Caco-2 (cell line): ENCODE data around the gene SLC6A5. TPM values are rescaled to one million over a fixed set of nuclear protein-coding genes. Genes with fewer than 3 reads are reported as not detected.

ENCODE experiments used
- BruUV-seq: library from RNA; stranded (reverse); fragments of 400-500 nt; replicated peaks from 2 replicates; lab custom pipeline; 2021; lab: Mats Ljungman, UMichigan
- CTCF ChIA-PET: fragments of 300-600 bp; sonication (Branson Sonifier 250); formaldehyde crosslinking; loops from one replicate; lab custom pipeline; 2022; ENCODE audit warnings: antibody characterized with exemption; lab: Charles Lee
- POLR2A ChIA-PET: fragments of 300-600 bp; sonication (Branson Sonifier 250); formaldehyde crosslinking; loops from one replicate; lab custom pipeline; 2022; ENCODE audit warnings: antibody characterized with exemption; lab: Charles Lee
- DNase-seq, 2 experiments: peaks; one replicate each; pipeline versions ENCODE4 v3.0.0 to v3.0.0-alpha.2; 2020 to 2022
- H3K27me3 ChIP-seq: replicated peaks from 2 replicates; pipeline ENCODE4 v1.6.0; 2011; ENCODE audit warnings: low read length; ENCODE audit not compliant: control insufficient read depth, insufficient read depth
- H3K36me3 ChIP-seq: 2 replicates; pipeline ENCODE4 v1.5.1; 2011; ENCODE audit warnings: low read length; ENCODE audit not compliant: control insufficient read depth, insufficient read depth
- H3K4me1 ChIP-seq: fragments of 250-450 bp; sonication (Bioruptor Pico); 2 replicates; pipeline ENCODE4 v1.5.1; 2020; ENCODE audit warnings: mild to moderate bottlenecking
- H3K4me3 ChIP-seq: 2 replicates; pipeline ENCODE4 v1.5.1; 2011; ENCODE audit warnings: low read depth, mild to moderate bottlenecking, control low read depth, low read length
- H3K9me3 ChIP-seq: fragments of 250-450 bp; sonication (Bioruptor Pico); 2 replicates; pipeline ENCODE4 v1.5.1; 2020; ENCODE audit warnings: mild to moderate bottlenecking, moderate library complexity
- H3K27ac Mint-ChIP-seq: one replicate; pipeline ENCODE4 v1.8.0; 2022; ENCODE audit warnings: mixed read lengths; ENCODE audit not compliant: unreplicated experiment
- H3K27me3 Mint-ChIP-seq: one replicate; pipeline ENCODE4 v1.8.0; 2022; ENCODE audit warnings: mixed read lengths; ENCODE audit not compliant: insufficient read depth, unreplicated experiment
- H3K36me3 Mint-ChIP-seq: one replicate; pipeline ENCODE4 v1.8.0; 2022; ENCODE audit warnings: mild to moderate bottlenecking, mixed read lengths; ENCODE audit not compliant: insufficient read depth, unreplicated experiment
- H3K4me1 Mint-ChIP-seq: one replicate; pipeline ENCODE4 v1.8.0; 2022; ENCODE audit warnings: low read depth, mixed read lengths; ENCODE audit not compliant: unreplicated experiment
- H3K4me3 Mint-ChIP-seq: one replicate; pipeline ENCODE4 v1.8.0; 2022; ENCODE audit warnings: mild to moderate bottlenecking, moderate library complexity, mixed read lengths; ENCODE audit not compliant: unreplicated experiment
- H3K9me3 Mint-ChIP-seq: one replicate; pipeline ENCODE4 v1.8.0; 2022; ENCODE audit warnings: mixed read lengths; ENCODE audit not compliant: unreplicated experiment
- CTCF ChIP-seq, 2 experiments: fragments of 200-600 bp in 1 of 2; IDR thresholded peaks; 1 replicate in 1 of 2; 2 replicates in 1 of 2; pipeline versions ENCODE4 v1.5.1 to v1.8.0; 2011 to 2022; ENCODE audit warnings: antibody characterized with exemption in 1 of 2, control low read depth in 1 of 2, inconsistent platforms in 1 of 2, low read depth in 1 of 2, low read length in 1 of 2, mild to moderate bottlenecking in 1 of 2, moderate library complexity in 1 of 2; ENCODE audit not compliant: insufficient read depth in 1 of 2, severe bottlenecking in 1 of 2, unreplicated experiment in 1 of 2
- intact Hi-C: fragments of 100-400 bp; cut with micrococcal nuclease; formaldehyde crosslinking; loops from one replicate; pipeline ENCODE4 v1.10.0; 2022; ENCODE audit not compliant: unreplicated experiment
- total RNA-seq: library from RNA; stranded (reverse); gene quantifications from 2 replicates; pipeline ENCODE4 v1.2.3, GENCODE V29; 2022

SLC6A5 gene
- total RNA-seq, 1 experiment from 2014 or later, result not detected

GRCh38 chr11:20707876-20708275, 108.5 kb downstream of the SLC6A5 start:
- H3K9me3 Mint-ChIP-seq, result peaks cover 9% of the 10 kb centered on the region
- intact Hi-C loops, result no loop called here

More at GRCh38 chr11:20707876-20708275, 108.5 kb downstream of the SLC6A5 start:
- CTCF ChIA-PET, result no interaction called here
- H3K27me3 ChIP-seq, result no peaks in the 10 kb centered on the region
- POLR2A ChIA-PET, result no interaction called here
- no peaks in the 10 kb centered on the region for H3K36me3 ChIP-seq
- peaks cover 3% of the 10 kb centered on the region; the same call in 1 of the 2 replicates for H3K9me3 ChIP-seq
- BruUV-seq, result no TSS peak
- no peak for DNase-seq
- H3K27ac Mint-ChIP-seq, result no peak overlapping the region
- H3K4me3 ChIP-seq, result no peak overlapping the region
- TF ChIP-seq CTCF (IDR thresholded peaks at IDR 0.05; ENCODE audit: insufficient read depth in 1 of 2, low read depth in 1 of 2, low read length in 1 of 2, severe bottlenecking in 1 of 2, unreplicated experiment in 1 of 2), result no peak
- no peaks in the 10 kb centered on the region for H3K4me1 ChIP-seq
- H3K4me3 Mint-ChIP-seq, result no peak overlapping the region
- H3K36me3 Mint-ChIP-seq, result no peaks in the 10 kb centered on the region
- no peaks in the 10 kb centered on the region for H3K4me1 Mint-ChIP-seq
- peaks cover 3% of the 10 kb centered on the region for H3K27me3 Mint-ChIP-seq

Other genes starting within 250 kb of the SLC6A5 start
- 82.1 and 87.9 TPM in 2 replicates for gene HTATIP2, start 235.9 kb upstream of the SLC6A5 start, total RNA-seq
- gene PRMT3, start 211.9 kb upstream of the SLC6A5 start, total RNA-seq, result 26.1 and 28.5 TPM in 2 replicates
- gene NELL1, start 70.0 kb downstream of the SLC6A5 start, total RNA-seq, result not detected in 2 replicates